Lower leg skin (tissue), 4 donors: ENCODE results near the gene EPHA2. TPM values are rescaled to one million over a fixed set of nuclear protein-coding genes. Genes with fewer than 3 reads are reported as not detected.
A peak's percentile ranks its signal among the peaks of the same experiment; 100 is the strongest.

ENCODE experiments used
- DNase-seq, 2 donors: peaks; one replicate each; pipeline ENCODE4 v3.0.0-alpha.2; 2019; ENCODE audit warnings: low spot score in 2 of 2
- H3K4me3 ChIP-seq: fragments of 200-600 bp; sonication (generic); 2 replicates; pipeline ENCODE4 v1.5.1; 2017; ENCODE audit warnings: mild to moderate bottlenecking, low read depth; ENCODE audit not compliant: poor library complexity, severe bottlenecking
- CTCF ChIP-seq, 3 donors: fragments of 450-650 bp; IDR thresholded peaks; one replicate each; pipeline ENCODE4 v1.5.1; 2016; ENCODE audit warnings: antibody characterized with exemption in 3 of 3, mild to moderate bottlenecking in 3 of 3, moderate library complexity in 2 of 3
- POLR2A ChIP-seq, 2 donors: fragments of 450-650 bp; IDR thresholded peaks; one replicate each; pipeline ENCODE4 v1.6.1; 2016 to 2017; ENCODE audit warnings: antibody characterized with exemption in 2 of 2, mild to moderate bottlenecking in 1 of 2, moderate library complexity in 1 of 2
- WGBS, 2 donors: methylation state at CpG; one replicate each; pipeline ENCODE4 v1.1.5; 2018; 5-methylcytosine and 5-hydroxymethylcytosine counted together
- intact Hi-C: fragments of 100-400 bp; cut with DNase I; formaldehyde crosslinking; loops from one replicate; pipeline ENCODE4 v1.15.0; 2023; ENCODE audit warnings: low total_unique reads
- total RNA-seq, 4 donors: library from RNA; depleted of rRNA; stranded (reverse); fragments of >200 nt; gene quantifications; one replicate each; pipeline ENCODE4 v1.1.0, GENCODE V29; 2016

The EPHA2 gene
- total RNA-seq, 4 donors from 2014 or later, result 63.6 to 83.8 (median 68.8) TPM

GRCh38 chr1:16090076-16090826, 65.6 kb downstream of the EPHA2 start:
- DNase-seq, result no peak
- no peak overlapping the region for H3K4me3 ChIP-seq
- WGBS, 2 donors, result 65 to 76% methylated on average over 5 of the region's 5 CpGs
- intact Hi-C loops, result no loop called here
- no peak for TF ChIP-seq POLR2A (IDR thresholded peaks at IDR 0.05)
- TF ChIP-seq CTCF (IDR thresholded peaks at IDR 0.05), result no peak

GRCh38 chr1:16088996-16089395, 66.9 kb downstream of the EPHA2 start:
- DNase-seq, result no peak
- no peak overlapping the region for H3K4me3 ChIP-seq
- intact Hi-C loops, result loop anchor here (10.0 kb wide), 1 partner anchor 266 kb away; the partner anchor contains the start of gene FBXO42
- TF ChIP-seq CTCF (IDR thresholded peaks at IDR 0.05), result no peak
- no peak for TF ChIP-seq POLR2A (IDR thresholded peaks at IDR 0.05)
- WGBS, 2 donors, result 75 to 92% methylated on average over 8 to 9 of the region's 9 CpGs

- intact Hi-C loops, result loop anchor here (10.0 kb wide), 1 partner anchor 266 kb away; the partner anchor contains the start of gene FBXO42
- WGBS, 2 donors, result 75 to 83% methylated on average over 13 to 16 of the region's 17 CpGs
- H3K4me3 ChIP-seq, result no peak overlapping the region
- no peak for TF ChIP-seq POLR2A (IDR thresholded peaks at IDR 0.05)
- TF ChIP-seq CTCF (IDR thresholded peaks at IDR 0.05), result no peak
- DNase-seq, result peak in 1 of 2 donors; percentile 83
Measured at GRCh38 chr1:16088351-16088911, 67.4 kb downstream of the EPHA2 start.

GRCh38 chr1:16087733-16088132, 68.1 kb downstream of the EPHA2 start:
- intact Hi-C loops, result loop anchor here (10.0 kb wide), 1 partner anchor 267 kb away; the partner anchor contains the start of gene FBXO42
- DNase-seq, result no peak
- H3K4me3 ChIP-seq, result no peak overlapping the region
- TF ChIP-seq CTCF (IDR thresholded peaks at IDR 0.05) (no peak), POLR2A (IDR thresholded peaks at IDR 0.05) (no peak)
- WGBS, 2 donors, result 64 to 75% methylated on average over 7 of the region's 7 CpGs

- WGBS, 2 donors, result 60 to 66% methylated on average over 6 of the region's 6 CpGs
- no peak for TF ChIP-seq POLR2A (IDR thresholded peaks at IDR 0.05)
- no peak for TF ChIP-seq CTCF (IDR thresholded peaks at IDR 0.05)
- H3K4me3 ChIP-seq, result no peak overlapping the region
- intact Hi-C loops, result loop anchor here (10.0 kb wide), 1 partner anchor 269 kb away; the partner anchor contains the start of gene FBXO42
- no peak for DNase-seq
Measured at GRCh38 chr1:16085522-16085921, 70.3 kb downstream of the EPHA2 start.
